HCT116 (cell line): ENCODE results near the gene RCC2. TPM values are rescaled to one million over a fixed set of nuclear protein-coding genes. Genes with fewer than 3 reads are reported as not detected.

Experiments used
- ATAC-seq: fragments of 200-7000 bp; cut with Tn5 transposase; 2 replicates; pipeline ENCODE4 v1.9.1; 2020; ENCODE audit warnings: mild to moderate bottlenecking, moderate library complexity
- BruUV-seq: library from RNA; stranded (reverse); fragments of 400-500 nt; replicated peaks from 2 replicates; lab custom pipeline; 2021; lab: Mats Ljungman, UMichigan
- CTCF ChIA-PET: fragments of 300-600 bp; sonication (Branson Sonifier 250); formaldehyde crosslinking; loops from one replicate; lab custom pipeline; 2021; ENCODE audit warnings: antibody characterized with exemption; lab: Charles Lee
- POLR2A ChIA-PET: fragments of 300-600, 350-600 bp; sonication (Branson Sonifier 250); formaldehyde crosslinking; loops from one replicate; lab custom pipeline; 2021; ENCODE audit warnings: antibody characterized with exemption; lab: Charles Lee
- RAD21 ChIA-PET, 2 experiments: fragments of 300-600 bp; sonication (Branson Sonifier 250); formaldehyde crosslinking; loops; one replicate each; lab custom pipeline; 2023; ENCODE audit warnings: low total read pairs in 2 of 2; ENCODE audit not compliant: uncharacterized antibody in 2 of 2, unreplicated experiment in 2 of 2, low non-redundant PET in 1 of 2; lab: Charles Lee
- DNase-seq: peaks from one replicate; pipeline ENCODE4 v3.0.0-alpha.2; 2010; ENCODE audit warnings: low read depth, low spot score
- H2AFZ ChIP-seq: fragments of 200-600 bp; shearing (Covaris generic), sonication (generic); 2 replicates; pipeline ENCODE4 v1.6.1; 2017; ENCODE audit warnings: low read depth, mixed run types, mixed read lengths, antibody characterized with exemption, low read length; ENCODE audit not compliant: poor library complexity, severe bottlenecking
- H3K27ac ChIP-seq: 2 replicates; pipeline ENCODE4 v1.5.1; 2012; ENCODE audit warnings: low read depth, low read length
- H3K27me3 ChIP-seq: fragments of 200-600 bp; sonication (generic); 2 replicates; pipeline ENCODE4 v1.6.1; 2016; ENCODE audit warnings: mixed run types, low read length, mixed read lengths; ENCODE audit not compliant: insufficient read depth
- H3K36me3 ChIP-seq, 2 experiments: fragments of 200-500 bp in 1 of 2; fragments of 200-600 bp in 1 of 2; sonication (Bioruptor generic) in 1 of 2; sonication (generic) in 1 of 2; 2 replicates each; pipeline versions ENCODE4 v1.5.1 to v1.6.1; 2014 to 2016; ENCODE audit warnings: low read length in 2 of 2, inconsistent platforms in 1 of 2, mixed read lengths in 1 of 2, mixed run types in 1 of 2; ENCODE audit not compliant: insufficient read depth in 2 of 2, control insufficient read depth in 1 of 2
- H3K4me1 ChIP-seq, 2 experiments: fragments of 200-600 bp in 1 of 2; sonication (generic) in 1 of 2; 2 replicates each; pipeline versions ENCODE4 v1.5.1 to v1.6.1; 2012 to 2017; ENCODE audit warnings: low read length in 2 of 2, inconsistent platforms in 1 of 2, mild to moderate bottlenecking in 1 of 2, mixed read lengths in 1 of 2, mixed run types in 1 of 2, moderate library complexity in 1 of 2; ENCODE audit not compliant: insufficient read depth in 2 of 2, control insufficient read depth in 1 of 2
- H3K4me2 ChIP-seq: fragments of 200-600 bp; sonication (generic); 2 replicates; pipeline ENCODE4 v1.6.1; 2017; ENCODE audit warnings: mixed run types, low read length, mixed read lengths
- H3K4me3 ChIP-seq, 2 experiments: fragments of 200-600 bp in 1 of 2; sonication (generic) in 1 of 2; replicated peaks in 1 of 2; 2 replicates each; pipeline ENCODE4 v1.5.1; 2011 to 2016; ENCODE audit warnings: low read length in 2 of 2, control low read depth in 1 of 2, low read depth in 1 of 2, mild to moderate bottlenecking in 1 of 2, mixed read lengths in 1 of 2, mixed run types in 1 of 2
- H3K79me2 ChIP-seq: fragments of 200-600 bp; sonication (generic); 2 replicates; pipeline ENCODE4 v1.6.1; 2017; ENCODE audit warnings: mild to moderate bottlenecking, mixed run types, low read length, moderate library complexity, mixed read lengths; ENCODE audit not compliant: insufficient read depth
- H3K9ac ChIP-seq: fragments of 200-600 bp; sonication (generic); 2 replicates; pipeline ENCODE4 v1.6.1; 2016; ENCODE audit warnings: low read length, mixed read lengths
- H3K9me2 ChIP-seq: fragments of 200-600 bp; sonication (generic), shearing (Covaris generic); 2 replicates; pipeline ENCODE4 v1.6.1; 2017; ENCODE audit warnings: mixed run types, mild to moderate bottlenecking, moderate library complexity; ENCODE audit not compliant: insufficient read depth
- H3K9me3 ChIP-seq, 2 experiments: fragments of 200-500 bp in 1 of 2; fragments of 200-600 bp in 1 of 2; sonication (Bioruptor generic) in 1 of 2; sonication (generic) in 1 of 2; 2 replicates each; pipeline ENCODE4 v1.6.1; 2014 to 2017; ENCODE audit warnings: low read length in 2 of 2, mixed read lengths in 2 of 2, inconsistent platforms in 1 of 2, low read depth in 1 of 2, mild to moderate bottlenecking in 1 of 2, mixed run types in 1 of 2, moderate library complexity in 1 of 2; ENCODE audit not compliant: control insufficient read depth in 1 of 2, insufficient read depth in 1 of 2
- H4K20me1 ChIP-seq: fragments of 200-600 bp; sonication (generic), shearing (Covaris generic); 2 replicates; pipeline ENCODE4 v1.6.1; 2017; ENCODE audit warnings: mixed run types, mild to moderate bottlenecking, moderate library complexity; ENCODE audit not compliant: insufficient read depth
- CBX3 ChIP-seq: IDR thresholded peaks from 2 replicates; pipeline ENCODE4 v1.6.1; 2012; ENCODE audit warnings: low read depth
- EGR1 ChIP-seq: IDR thresholded peaks from 2 replicates; pipeline ENCODE4 v1.6.1; 2012; ENCODE audit warnings: low read depth
- EZH2 ChIP-seq: fragments of 200-600 bp; sonication (generic); IDR thresholded peaks from 2 replicates; pipeline ENCODE4 v1.6.1; 2017; ENCODE audit warnings: antibody characterized with exemption, mixed run types
- SIN3A ChIP-seq: IDR thresholded peaks from 2 replicates; pipeline ENCODE4 v1.6.1; 2012; ENCODE audit warnings: low read depth
- SP1 ChIP-seq: IDR thresholded peaks from 2 replicates; pipeline ENCODE4 v1.6.1; 2012; ENCODE audit warnings: low read depth
- TCF7L2 ChIP-seq: IDR thresholded peaks from 2 replicates; pipeline ENCODE4 v1.7.0; 2011; ENCODE audit warnings: borderline replicate concordance, inconsistent platforms; ENCODE audit not compliant: insufficient read depth, insufficient read length; ENCODE audit errors: extremely low read depth
- ZFX ChIP-seq: fragments of 450-650 bp; IDR thresholded peaks from 2 replicates; pipeline ENCODE4 v1.6.1; 2017
- intact Hi-C: fragments of 100-400 bp; cut with micrococcal nuclease; formaldehyde crosslinking; loops from 2 replicates; pipeline ENCODE4 v1.10.0; 2022
- total RNA-seq: library from RNA; stranded (reverse); gene quantifications from one replicate; pipeline ENCODE4 v1.2.1, GENCODE V29; 2021; ENCODE audit not compliant: unreplicated experiment
- TF ChIP-seq, protein P1 (sequence below): IDR thresholded peaks from 2 replicates; pipeline ENCODE4 v1.6.1; 2012
- TF ChIP-seq, protein P2 (sequence below): IDR thresholded peaks from 2 replicates; pipeline ENCODE4 v1.6.1; 2012; ENCODE audit warnings: low read depth
- TF ChIP-seq, protein P3 (sequence below): IDR thresholded peaks from 2 replicates; pipeline ENCODE4 v1.6.1; 2012

The RCC2 gene
- total RNA-seq, 1 experiment from 2014 or later, result 178 TPM

DNA sequence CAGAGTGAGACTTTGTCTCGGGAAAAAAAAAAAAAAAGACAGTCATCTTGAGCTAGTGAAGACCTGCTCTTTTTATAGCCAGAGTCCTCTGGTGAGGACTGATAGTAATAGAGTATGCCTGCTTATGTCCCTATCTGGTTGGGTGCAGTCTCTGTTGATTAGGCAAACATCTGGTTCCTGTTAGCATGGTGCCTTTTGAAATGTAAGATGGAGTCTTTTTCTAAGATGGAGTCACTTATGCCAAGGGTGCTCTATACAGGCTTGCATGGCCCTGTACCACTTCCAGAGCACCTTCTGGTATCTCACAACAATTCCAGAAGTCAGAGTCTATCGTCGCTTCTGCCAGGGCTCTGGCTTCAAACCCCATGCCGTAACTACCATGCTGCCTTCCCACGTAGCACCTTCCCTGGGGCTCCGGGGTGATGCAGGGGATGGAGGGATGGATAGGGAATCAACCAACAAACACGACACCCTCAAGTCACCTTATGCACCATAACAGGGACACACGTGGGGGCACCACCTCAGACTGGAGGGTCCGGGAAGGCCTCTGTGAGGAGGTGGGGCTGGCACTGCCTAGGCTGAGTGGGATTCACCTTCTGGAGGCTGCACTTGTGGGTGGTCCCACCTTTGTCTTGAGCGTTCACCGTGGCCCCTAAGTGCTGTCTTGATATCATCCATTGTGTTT is 79.1 kb downstream of the RCC2 start (continued):
- TF ChIP-seq ZFX, result no peak
- no peak for TF ChIP-seq EGR1

DNA sequence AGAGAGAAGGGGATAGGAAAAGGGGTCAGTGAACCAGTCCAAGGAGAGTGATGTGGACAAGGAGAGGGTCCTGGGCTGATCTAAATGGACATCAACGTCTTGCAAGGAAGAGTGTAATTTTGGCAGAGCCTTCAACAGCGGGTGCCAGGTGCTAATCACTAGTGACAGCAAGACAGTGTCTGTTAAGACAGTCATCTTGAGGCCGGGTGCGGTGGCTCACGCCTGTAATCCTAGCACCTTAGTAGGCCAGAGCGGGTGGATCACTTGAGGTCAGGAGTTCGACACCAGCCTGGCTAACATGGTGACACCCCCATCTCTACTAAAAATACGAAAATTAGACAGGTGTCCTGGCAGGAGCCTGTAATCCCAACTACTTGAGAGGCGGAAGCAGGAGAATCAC is 79.7 kb downstream of the RCC2 start:
- ChIA-PET POLR2A (no interaction called here), RAD21 (no interaction called here), CTCF (no interaction called here)
- Histone ChIP-seq H3K9ac (no peak overlapping the region), H2AFZ (no peak overlapping the region), H3K9me3 (peaks cover 0 to 5% of the 10 kb centered on the region in 2 experiments; a peak in 1 of 4 replicates), H3K36me3 (no peaks in the 10 kb centered on the region), H4K20me1 (no peaks in the 10 kb centered on the region), H3K79me2 (no peaks in the 10 kb centered on the region), H3K27me3 (no peaks in the 10 kb centered on the region), H3K4me3 (no peak overlapping the region), H3K4me1 (no peaks in the 10 kb centered on the region), H3K4me2 (no peak overlapping the region), H3K9me2 (no peaks in the 10 kb centered on the region), H3K27ac (no peak overlapping the region)
- DNase-seq (no peak), ATAC-seq (no peak)
- no TSS peak for BruUV-seq
- TF ChIP-seq SP1, result no peak
- TF ChIP-seq EZH2, result no peak
- TF ChIP-seq, protein P1, sequence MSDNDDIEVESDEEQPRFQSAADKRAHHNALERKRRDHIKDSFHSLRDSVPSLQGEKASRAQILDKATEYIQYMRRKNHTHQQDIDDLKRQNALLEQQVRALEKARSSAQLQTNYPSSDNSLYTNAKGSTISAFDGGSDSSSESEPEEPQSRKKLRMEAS, result no peak
- TF ChIP-seq SIN3A, result no peak
- TF ChIP-seq TCF7L2, result no peak
- TF ChIP-seq CBX3, result no peak
- TF ChIP-seq, protein P2, sequence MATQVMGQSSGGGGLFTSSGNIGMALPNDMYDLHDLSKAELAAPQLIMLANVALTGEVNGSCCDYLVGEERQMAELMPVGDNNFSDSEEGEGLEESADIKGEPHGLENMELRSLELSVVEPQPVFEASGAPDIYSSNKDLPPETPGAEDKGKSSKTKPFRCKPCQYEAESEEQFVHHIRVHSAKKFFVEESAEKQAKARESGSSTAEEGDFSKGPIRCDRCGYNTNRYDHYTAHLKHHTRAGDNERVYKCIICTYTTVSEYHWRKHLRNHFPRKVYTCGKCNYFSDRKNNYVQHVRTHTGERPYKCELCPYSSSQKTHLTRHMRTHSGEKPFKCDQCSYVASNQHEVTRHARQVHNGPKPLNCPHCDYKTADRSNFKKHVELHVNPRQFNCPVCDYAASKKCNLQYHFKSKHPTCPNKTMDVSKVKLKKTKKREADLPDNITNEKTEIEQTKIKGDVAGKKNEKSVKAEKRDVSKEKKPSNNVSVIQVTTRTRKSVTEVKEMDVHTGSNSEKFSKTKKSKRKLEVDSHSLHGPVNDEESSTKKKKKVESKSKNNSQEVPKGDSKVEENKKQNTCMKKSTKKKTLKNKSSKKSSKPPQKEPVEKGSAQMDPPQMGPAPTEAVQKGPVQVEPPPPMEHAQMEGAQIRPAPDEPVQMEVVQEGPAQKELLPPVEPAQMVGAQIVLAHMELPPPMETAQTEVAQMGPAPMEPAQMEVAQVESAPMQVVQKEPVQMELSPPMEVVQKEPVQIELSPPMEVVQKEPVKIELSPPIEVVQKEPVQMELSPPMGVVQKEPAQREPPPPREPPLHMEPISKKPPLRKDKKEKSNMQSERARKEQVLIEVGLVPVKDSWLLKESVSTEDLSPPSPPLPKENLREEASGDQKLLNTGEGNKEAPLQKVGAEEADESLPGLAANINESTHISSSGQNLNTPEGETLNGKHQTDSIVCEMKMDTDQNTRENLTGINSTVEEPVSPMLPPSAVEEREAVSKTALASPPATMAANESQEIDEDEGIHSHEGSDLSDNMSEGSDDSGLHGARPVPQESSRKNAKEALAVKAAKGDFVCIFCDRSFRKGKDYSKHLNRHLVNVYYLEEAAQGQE, result no peak
- TF ChIP-seq, protein P3, sequence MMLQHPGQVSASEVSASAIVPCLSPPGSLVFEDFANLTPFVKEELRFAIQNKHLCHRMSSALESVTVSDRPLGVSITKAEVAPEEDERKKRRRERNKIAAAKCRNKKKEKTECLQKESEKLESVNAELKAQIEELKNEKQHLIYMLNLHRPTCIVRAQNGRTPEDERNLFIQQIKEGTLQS, result no peak
- intact Hi-C loops, result no loop called here
